K562 (cell line): ENCODE measurements around the gene LBHD2. TPM values are rescaled to one million over a fixed set of nuclear protein-coding genes. Genes with fewer than 3 reads are reported as not detected.
A peak's percentile ranks its signal among the peaks of the same experiment; 100 is the strongest.

ENCODE experiments used
- ATAC-seq: fragments of 200-7000 bp; cut with Tn5 transposase; 3 replicates; pipeline ENCODE4 v1.9.1; 2020; ENCODE audit warnings: moderate library complexity
- BruUV-seq: library from RNA; stranded (reverse); fragments of 400-500 nt; replicated peaks from 2 replicates; lab custom pipeline; 2021; lab: Mats Ljungman, UMichigan
- CTCF ChIA-PET: fragments of 300-600 bp; formaldehyde crosslinking; extraction: SDS; loops from one replicate; lab custom pipeline; 2021; ENCODE audit warnings: low intra/inter-chr PET ratio; lab: Yijun Ruan, JAX
- POLR2A ChIA-PET: fragments of 300-600, 350-650 bp; sonication (Branson Sonifier 250); formaldehyde crosslinking; extraction: SDS; loops from one replicate; lab custom pipeline; 2021; ENCODE audit warnings: antibody characterized with exemption, inconsistent platforms; lab: Yijun Ruan, JAX
- DNase-seq, 4 experiments: peaks; one replicate each; pipeline versions ENCODE4 v3.0.0 to v3.0.0-alpha.2; 2011 to 2018; ENCODE audit warnings: low spot score in 3 of 4, mixed read lengths in 3 of 4; ENCODE audit errors: extremely low read depth in 1 of 4
- FAIRE-seq: peaks from 2 replicates; lab custom pipeline; 2011; peaks lifted over from hg19 to GRCh38; lab: Jason Lieb, UNC
- H2AFZ ChIP-seq: 2 replicates; pipeline ENCODE4 v1.6.0; 2011; ENCODE audit warnings: low read depth, low read length, control low read depth, inconsistent platforms
- H3K27ac ChIP-seq: fragments of 200-600 bp; 3 replicates; pipeline ENCODE4 v1.8.0; 2011; ENCODE audit warnings: low read depth, mild to moderate bottlenecking, control low read depth, inconsistent platforms, low read length, moderate library complexity, mixed read lengths; ENCODE audit errors: extremely low read depth
- H3K27me3 ChIP-seq, 2 experiments: fragments of 300-600 bp in 1 of 2; 2 replicates in 1 of 2; 3 replicates in 1 of 2; pipeline versions ENCODE4 v1.6.0 to v1.8.0; 2011; ENCODE audit warnings: inconsistent platforms in 2 of 2, low read length in 2 of 2, mild to moderate bottlenecking in 1 of 2, mixed read lengths in 1 of 2, moderate library complexity in 1 of 2; ENCODE audit not compliant: control insufficient read depth in 2 of 2, insufficient read depth in 2 of 2
- H3K36me3 ChIP-seq: fragments of 300-600 bp; 3 replicates; pipeline ENCODE4 v1.8.0; 2011; ENCODE audit warnings: mild to moderate bottlenecking, low read length, inconsistent platforms; ENCODE audit not compliant: control insufficient read depth, insufficient read depth
- H3K4me1 ChIP-seq, 2 experiments: fragments of 200-600 bp in 1 of 2; replicated peaks in 1 of 2; 2 replicates in 1 of 2; 3 replicates in 1 of 2; pipeline versions ENCODE4 v1.5.1 to v1.8.0; 2011; ENCODE audit warnings: inconsistent platforms in 2 of 2, low read length in 2 of 2, mild to moderate bottlenecking in 1 of 2, mixed read lengths in 1 of 2, moderate library complexity in 1 of 2; ENCODE audit not compliant: control insufficient read depth in 2 of 2, insufficient read depth in 2 of 2
- H3K4me2 ChIP-seq: 2 replicates; pipeline ENCODE4 v1.6.1; 2011; ENCODE audit warnings: low read length, control low read depth, inconsistent platforms, mixed read lengths; ENCODE audit not compliant: insufficient read depth
- H3K4me3 ChIP-seq: fragments of 200-600 bp; sonication (generic), shearing (Covaris generic); 2 replicates; pipeline ENCODE4 v1.5.1; 2016; ENCODE audit warnings: control low read depth, inconsistent platforms
- H3K79me2 ChIP-seq: fragments of 200-600 bp; 3 replicates; pipeline ENCODE4 v1.8.0; 2011; ENCODE audit warnings: low read length, inconsistent platforms; ENCODE audit not compliant: control insufficient read depth, insufficient read depth
- H3K9ac ChIP-seq, 2 experiments: 2 replicates each; pipeline versions ENCODE4 v1.6.0 to v1.6.1; 2011; ENCODE audit warnings: low read depth in 2 of 2, low read length in 2 of 2, control low read depth in 1 of 2, inconsistent platforms in 1 of 2, mild to moderate bottlenecking in 1 of 2, mixed read lengths in 1 of 2; ENCODE audit not compliant: insufficient read depth in 1 of 2
- H3K9me1 ChIP-seq: one replicate; pipeline ENCODE4 v1.6.0; 2011; ENCODE audit warnings: inconsistent platforms, mild to moderate bottlenecking, low read length, moderate library complexity; ENCODE audit not compliant: control insufficient read depth, insufficient read depth
- H3K9me3 ChIP-seq: replicated peaks from 2 replicates; pipeline ENCODE4 v1.5.1; 2011; ENCODE audit warnings: low read depth, low read length, inconsistent platforms; ENCODE audit not compliant: control insufficient read depth, insufficient read depth
- H4K20me1 ChIP-seq: replicated peaks from 2 replicates; pipeline ENCODE4 v1.6.1; 2011; ENCODE audit warnings: low read length, inconsistent platforms, mixed read lengths; ENCODE audit not compliant: control insufficient read depth, insufficient read depth
- PCBP2 ChIP-seq: fragments of 200-400 bp; formaldehyde crosslinking; IDR thresholded peaks from 2 replicates; pipeline ENCODE4 v1.6.1; 2018; ENCODE audit warnings: low read length, low read depth, mild to moderate bottlenecking, moderate library complexity; ENCODE audit not compliant: poor library complexity, severe bottlenecking
- WGBS: fragments of 100-300 bp; shearing (Covaris generic); methylation state at CpG from one replicate; pipeline ENCODE4 v1.1.6; 2016; ENCODE audit warnings: low coverage, mixed read lengths; ENCODE audit not compliant: insufficient coverage; ENCODE audit errors: missing lambda C conversion rate; 5-methylcytosine and 5-hydroxymethylcytosine counted together
- in situ Hi-C: fragments of 300-500 bp; cut with MboI; formaldehyde crosslinking; loops from 4 replicates; pipeline ENCODE4 v1.15.0; 2018; ENCODE audit warnings: inconsistent platforms, mixed read lengths
- intact Hi-C: fragments of 100-400 bp; cut with micrococcal nuclease; formaldehyde crosslinking; loops from 2 replicates; pipeline ENCODE4 v1.14.2; 2022
- polyA plus RNA-seq, 8 experiments: library from polyadenylated mRNA; depleted of rRNA in 4 of 8; stranded (reverse) in 5 of 8; unstranded in 3 of 8; fragments of >200 nt; fragmentation: Nextera tagmentation in 2 of 8; fragmentation: Illumina TruSeq in 1 of 8; extraction: Ambion mirVana in 2 of 8; extraction: Trizol in 1 of 8; gene quantifications; 2 replicates each; pipeline versions ENCODE4 v1.2.1 to v1.2.3, GENCODE V29; 2011 to 2014; ENCODE audit warnings: inconsistent platforms in 1 of 8, missing spikeins in 1 of 8
- total RNA-seq, 7 experiments: library from RNA; depleted of rRNA in 6 of 7; stranded (reverse); fragments of >200 nt in 6 of 7; fragmentation: Illumina TruSeq in 2 of 7; extraction: Trizol in 2 of 7; gene quantifications; 2 replicates each; pipeline versions ENCODE4 v1.2.1 to v1.2.3, GENCODE V29; 2011 to 2021; ENCODE audit warnings: low replicate concordance in 1 of 7

Gene LBHD2
- total and polyA plus RNA-seq, 9 of the 15 experiments (the other 6 are each of a cell fraction or from before 2014, with no cell fraction given) = not detected

DNA sequence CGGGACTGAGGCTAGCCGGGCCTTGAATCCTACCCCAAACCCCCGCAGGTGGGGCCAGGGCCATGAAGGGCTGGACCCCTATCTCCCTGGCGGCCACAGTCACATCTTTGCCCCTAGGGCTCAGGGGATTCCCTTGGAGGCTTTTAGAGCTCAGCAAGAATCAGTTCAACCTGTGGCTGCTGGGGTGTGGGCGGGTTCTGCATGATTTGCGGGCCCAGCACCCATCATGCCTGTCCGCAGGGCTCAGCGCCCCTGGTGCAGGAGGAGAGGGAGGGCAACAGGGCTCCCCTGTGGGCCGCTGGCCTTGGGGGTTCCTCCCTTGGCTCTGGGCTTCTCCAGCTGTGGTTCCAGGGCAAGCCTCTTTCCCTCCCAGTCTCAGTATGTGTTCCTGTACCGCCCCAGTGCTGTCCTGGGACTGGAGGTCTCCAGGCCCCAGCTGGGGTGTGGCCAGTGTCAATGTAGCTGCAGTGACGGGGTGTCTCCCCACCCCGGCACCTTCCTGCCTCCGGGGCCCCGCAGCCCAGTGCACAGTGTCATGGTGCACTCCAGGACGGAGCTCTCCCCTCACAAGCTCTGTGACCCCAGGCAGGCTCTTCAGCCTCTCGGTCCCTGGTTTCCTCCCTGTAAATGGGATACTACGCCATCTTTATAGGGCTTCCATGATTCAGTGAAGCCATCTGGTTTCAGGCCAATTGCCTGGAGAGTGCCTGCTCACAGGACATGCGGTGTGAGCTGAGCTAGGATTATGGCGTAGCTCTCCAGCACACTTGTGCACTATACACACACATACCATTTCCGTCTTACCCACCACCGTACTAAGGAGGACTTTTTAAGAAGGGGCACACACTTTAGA, 9.9 kb upstream of the LBHD2 start:
- no peaks in the 10 kb centered on the region for H3K9me1 ChIP-seq
- no peaks in the 10 kb centered on the region for H3K27me3 ChIP-seq
- DNase-seq = no peak
- H3K9me3 ChIP-seq = no peaks in the 10 kb centered on the region
- no TSS peak for BruUV-seq
- H3K27ac ChIP-seq = no peak overlapping the region
- peak overlapping the region in 1 of 2 experiments; percentile 20; a peak in 1 of 4 replicates for H3K9ac ChIP-seq
- no peak for TF ChIP-seq PCBP2
- TF ChIP-seq, all 486 proteins: peak for 0
- peaks cover 3 to 60% of the 10 kb centered on the region in 2 experiments; a peak in 4 of 5 replicates for H3K4me1 ChIP-seq
- 45% methylated on average over 13 of the region's 21 CpGs for WGBS
- CTCF ChIA-PET = interaction anchor here (1.9 kb wide), 1 partner anchor 219 kb away, joined by 11 read pairs; no protein-coding TSS in a partner anchor
- H3K4me2 ChIP-seq = no peak overlapping the region
- peak overlapping the region; percentile 30; the same call in 1 of the 2 replicates for H2AFZ ChIP-seq
- FAIRE-seq = no peak
- POLR2A ChIA-PET = interaction anchor here (0.6 to 1.2 kb wide), 6 partner anchors 12 to 216 kb away, joined by 3 read pairs; no protein-coding TSS in a partner anchor
- ATAC-seq = no peak
- no peak overlapping the region for H3K4me3 ChIP-seq
- H3K79me2 ChIP-seq = no peaks in the 10 kb centered on the region
- no peaks in the 10 kb centered on the region for H3K36me3 ChIP-seq
- intact Hi-C loops (loop anchor here (2.0 to 10.0 kb wide), 2 partner anchors 67 to 471 kb away; no protein-coding TSS in a partner anchor), in situ Hi-C loops (no loop called here)
- H4K20me1 ChIP-seq = no peaks in the 10 kb centered on the region
